Right ventricle myocardium superior (tissue), 1 donor: ENCODE data around the gene CDSN. TPM values are rescaled to one million over a fixed set of nuclear protein-coding genes. Genes with fewer than 3 reads are reported as not detected.

Source experiments
- ATAC-seq: fragments of 200-7000 bp; cut with Tn5 transposase; one replicate; pipeline ENCODE4 v1.9.1; 2020; ENCODE audit warnings: mild to moderate bottlenecking; ENCODE audit not compliant: poor library complexity
- DNase-seq: peaks from one replicate; pipeline ENCODE4 v3.0.0-alpha.2; 2020
- intact Hi-C: fragments of 100-400 bp; cut with DNase I; formaldehyde crosslinking; loops from one replicate; pipeline ENCODE4 v1.11.2; 2022
- total RNA-seq: library from RNA; stranded (reverse); fragmentation: NEBNext Ultra II Directional; extraction: Animal tissue kit (Norgen Biotek cat#: 25700); gene quantifications from one replicate; pipeline ENCODE4 v1.2.1, GENCODE V29; 2021
- donor health status: DM: no; HTN: yes; CAD: no; lungs with severe emphysema.

Gene CDSN
- total RNA-seq, 1 donor from 2014 or later = not detected

DNA sequence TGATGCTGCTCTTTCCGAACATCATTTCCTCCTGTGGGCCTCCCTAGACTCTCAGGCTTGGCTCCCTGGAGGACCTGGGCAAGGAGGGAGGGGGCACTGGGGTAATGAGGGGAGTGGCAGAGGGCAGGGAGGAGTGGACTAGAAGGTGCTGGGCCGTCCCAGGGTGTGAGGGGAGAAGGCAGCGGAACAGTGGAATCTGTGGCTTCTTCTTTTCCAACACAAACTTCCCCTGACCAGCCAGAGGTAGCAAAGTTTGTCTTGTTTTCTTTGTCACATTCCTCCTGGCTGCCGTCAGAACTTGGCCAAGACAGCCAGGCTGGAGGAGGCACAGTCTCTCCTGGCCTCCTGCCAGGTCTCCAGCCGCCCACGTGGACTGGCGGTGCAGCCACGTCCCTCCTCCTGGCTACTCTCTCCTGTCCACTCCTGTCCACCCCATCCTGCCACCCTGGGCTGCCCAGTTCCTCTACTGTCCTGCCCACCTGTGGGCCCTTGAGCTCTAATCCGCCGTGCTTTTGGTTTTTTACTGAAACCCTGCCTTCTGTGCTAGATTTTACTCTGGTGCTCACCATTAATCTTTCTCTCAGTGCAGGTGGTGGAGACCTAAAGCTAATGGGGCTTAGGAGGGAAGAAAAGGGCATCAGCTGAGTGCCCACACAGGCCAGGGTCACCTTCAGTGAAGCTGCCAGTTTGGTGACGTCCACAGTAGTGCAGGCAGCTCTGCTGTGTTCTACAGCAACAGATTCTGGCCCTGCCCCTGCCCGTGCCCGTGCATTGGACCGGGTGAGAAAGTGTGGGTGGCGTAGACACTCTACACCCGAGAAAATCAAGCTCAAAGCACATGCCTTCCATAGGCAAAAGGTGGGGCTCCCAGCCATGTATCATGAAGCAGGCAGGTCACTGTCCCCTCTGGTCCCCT is 2.8 kb upstream of the CDSN start:
- ATAC-seq = peak; percentile 82
- intact Hi-C loops = no loop called here
- peak; percentile 63 for DNase-seq

DNA sequence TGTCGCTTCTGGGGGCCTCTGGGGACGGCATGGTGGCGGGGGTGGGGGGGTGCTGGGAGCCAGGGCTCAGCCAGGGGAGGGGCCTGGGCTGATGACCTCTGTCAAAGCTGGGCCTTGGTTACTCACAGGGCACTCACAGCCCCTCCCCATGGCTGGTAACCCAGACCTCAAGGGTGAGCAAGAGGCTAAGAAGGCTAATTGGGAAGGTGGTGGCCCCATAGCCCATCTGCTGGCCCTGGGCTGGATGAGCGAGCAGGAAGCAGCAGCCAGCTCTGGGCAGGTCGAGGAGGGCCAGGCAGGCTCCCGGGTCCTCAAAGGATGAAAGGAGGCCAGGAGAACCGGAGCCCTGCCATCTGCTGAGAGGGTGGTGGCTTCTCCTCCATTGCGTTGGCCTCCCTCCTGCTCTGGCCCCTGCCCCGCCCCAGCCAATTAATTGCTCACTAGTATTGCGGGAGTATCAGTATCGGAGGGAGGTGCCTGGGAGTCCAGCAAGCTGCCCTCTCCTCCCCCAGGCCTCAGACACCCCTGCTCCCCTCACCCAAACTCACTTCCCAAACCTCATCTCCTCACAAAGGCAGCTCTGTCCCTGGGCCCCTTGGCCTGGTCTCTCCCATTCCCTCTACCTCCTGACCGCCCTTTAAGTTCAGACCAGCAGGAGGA is 1.0 kb upstream of the CDSN start:
- ATAC-seq (no peak), DNase-seq (no peak)

DNA sequence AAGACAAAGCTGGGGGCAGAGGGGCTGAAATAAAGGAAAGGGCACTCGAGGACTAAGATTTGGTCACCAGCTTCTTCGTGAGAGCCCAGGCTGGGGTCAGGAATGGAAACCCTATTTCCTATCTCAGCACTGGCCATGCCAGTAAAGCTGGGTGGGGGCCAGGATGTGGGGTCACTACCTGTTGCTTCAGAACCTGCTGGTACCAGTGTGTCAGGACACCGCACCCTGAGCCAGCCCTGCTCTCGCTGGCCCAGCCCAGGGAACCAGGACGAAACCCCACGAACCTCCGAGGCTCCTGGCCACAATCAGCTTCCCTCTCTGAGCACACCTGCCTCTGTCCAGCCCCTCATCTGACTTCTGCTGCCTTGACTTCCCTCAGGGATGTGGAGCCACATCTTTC is 2.1 kb downstream of the CDSN start:
- ATAC-seq (no peak), DNase-seq (no peak)
- intact Hi-C loops = no loop called here

More for the DNA sequence above, 1.0 kb upstream of the CDSN start:
- intact Hi-C loops = no loop called here

DNA sequence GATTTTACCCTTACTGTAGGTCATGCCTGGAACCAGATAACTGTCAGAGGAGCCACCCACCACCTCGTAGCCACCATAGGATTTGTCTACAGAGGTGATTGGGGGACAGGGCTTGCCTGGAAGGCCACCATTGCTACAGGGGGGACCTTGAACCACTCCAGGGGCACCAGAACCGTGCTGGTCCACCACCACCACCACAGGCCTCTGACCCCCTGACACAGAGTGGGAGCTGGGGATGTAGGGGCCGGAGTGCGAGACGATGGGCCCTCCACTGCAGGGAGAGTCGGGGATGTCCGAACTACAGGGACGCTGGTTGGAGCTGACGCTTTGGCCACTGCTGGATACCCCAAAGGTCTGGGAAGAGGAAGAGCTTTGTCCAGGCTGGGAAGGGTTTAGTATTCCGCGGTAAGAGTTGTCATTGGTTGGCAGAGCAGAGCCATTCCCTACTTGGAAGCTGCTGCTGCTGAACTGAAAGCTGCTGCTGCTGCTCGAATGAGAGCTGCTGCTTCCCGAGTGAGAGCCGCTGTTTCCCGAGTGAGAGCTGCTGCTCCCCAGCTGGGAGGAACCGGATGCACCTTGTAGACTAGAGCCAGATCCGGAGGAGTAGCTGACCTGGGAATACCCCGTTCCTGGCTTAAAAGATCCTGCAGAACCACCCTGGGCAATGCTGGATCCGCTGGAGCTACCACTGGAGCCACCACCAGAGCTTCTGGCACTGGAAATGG is 3.4 kb downstream of the CDSN start:
- ATAC-seq (peak; percentile 10), DNase-seq (peak; percentile 61)
- intact Hi-C loops = no loop called here

DNA sequence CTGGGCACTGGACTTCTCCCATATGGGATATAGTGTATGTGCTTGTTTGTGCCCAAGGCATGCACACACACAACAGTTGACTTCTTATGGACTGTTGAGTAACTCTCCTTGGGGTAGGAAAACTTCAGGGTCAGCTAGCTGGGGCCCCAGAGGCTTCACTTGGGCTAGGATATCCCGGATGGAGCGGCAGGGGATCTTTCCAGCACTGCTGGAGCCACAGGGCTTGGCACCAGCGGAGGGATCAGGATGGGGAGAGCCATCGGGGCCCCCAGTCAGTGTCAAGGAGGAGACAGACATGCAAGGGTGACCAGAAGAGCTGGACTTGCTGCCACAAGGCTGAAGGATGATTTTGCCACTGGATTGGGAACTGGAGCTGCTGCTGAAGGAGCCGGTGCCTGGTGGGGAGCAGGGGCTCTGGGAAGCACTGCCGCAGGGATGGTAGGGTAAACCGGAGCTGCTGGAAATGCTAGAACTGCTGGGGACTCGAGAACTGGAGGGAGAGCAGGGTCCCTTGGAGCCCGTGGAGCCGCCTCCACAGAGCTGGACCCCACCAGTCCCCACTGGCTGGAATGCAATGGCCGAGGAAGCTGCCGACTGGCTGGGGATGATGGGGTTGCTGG is 4.2 kb downstream of the CDSN start:
- intact Hi-C loops = no loop called here
- ATAC-seq = no peak
- DNase-seq = no peak

DNA sequence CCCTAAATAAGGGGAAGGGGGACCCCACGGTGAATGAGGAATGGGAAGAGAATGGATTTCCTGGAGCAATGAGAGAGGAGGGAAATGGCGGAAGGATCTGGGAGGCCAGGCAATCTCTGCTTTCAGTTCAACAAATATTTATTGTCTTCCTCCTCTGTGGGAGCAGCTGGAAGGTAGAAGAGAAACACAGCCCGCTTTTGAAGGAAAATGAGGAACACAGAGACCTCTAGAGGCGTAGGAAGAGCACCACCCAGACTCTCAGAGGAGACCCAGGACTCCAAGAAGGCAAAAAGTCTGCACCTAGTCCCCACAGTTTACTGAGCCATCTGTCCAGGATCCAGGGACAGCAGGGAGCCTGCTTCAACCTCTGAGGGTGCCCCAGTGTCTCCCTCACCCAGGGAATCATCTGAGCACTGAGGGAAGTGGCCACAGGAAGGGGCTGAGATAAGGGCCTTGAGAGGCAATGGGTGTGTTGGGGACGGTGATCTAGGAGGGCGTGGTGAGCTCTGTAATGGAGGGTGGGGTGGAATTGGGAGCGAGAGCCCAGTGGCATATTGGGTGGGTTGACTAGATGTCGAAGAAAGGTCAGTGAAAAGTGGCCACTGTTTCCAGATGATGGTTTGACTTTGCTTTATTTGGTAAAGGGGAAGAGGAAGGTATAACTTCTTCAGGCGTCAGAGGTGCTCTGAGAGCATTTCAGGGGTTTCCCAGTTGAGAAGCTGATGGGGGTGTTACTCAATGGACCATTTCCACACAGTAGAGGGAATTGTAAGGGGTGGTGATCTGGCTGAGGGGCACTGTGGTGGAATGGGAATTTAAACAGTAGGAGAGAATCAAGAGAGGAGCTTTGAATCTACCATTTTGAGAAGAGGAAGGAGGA is 5.0 kb downstream of the CDSN start:
- ATAC-seq (peak; percentile 47), DNase-seq (no peak)
- intact Hi-C loops = no loop called here

DNA sequence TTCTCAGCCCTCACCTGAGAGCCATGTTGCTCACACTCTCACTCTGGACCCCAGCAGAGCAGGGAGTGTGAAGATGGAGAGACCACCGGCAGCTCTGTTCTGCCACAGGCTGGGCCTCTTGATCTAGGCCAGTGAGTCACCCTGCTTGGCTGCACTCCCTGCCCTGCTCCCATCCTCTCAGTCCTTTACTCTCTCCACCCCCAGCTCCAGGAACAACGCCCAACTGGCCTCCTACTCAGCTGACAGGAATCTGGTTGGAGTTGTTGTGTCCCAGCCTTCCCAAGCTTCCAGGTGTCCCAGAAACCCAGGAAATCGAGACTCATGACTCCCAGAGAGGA is 5.7 kb downstream of the CDSN start, which contains the start of gene PSORS1C1:
Gene PSORS1C1, plus strand, starts transcription at position 260 of the 338 bp plus-strand sequence. CDS start 14,833 bp downstream, outside the sequence.
- DNase-seq = peak; percentile 91
- ATAC-seq = peak; percentile 95
- intact Hi-C loops = no loop called here

DNA sequence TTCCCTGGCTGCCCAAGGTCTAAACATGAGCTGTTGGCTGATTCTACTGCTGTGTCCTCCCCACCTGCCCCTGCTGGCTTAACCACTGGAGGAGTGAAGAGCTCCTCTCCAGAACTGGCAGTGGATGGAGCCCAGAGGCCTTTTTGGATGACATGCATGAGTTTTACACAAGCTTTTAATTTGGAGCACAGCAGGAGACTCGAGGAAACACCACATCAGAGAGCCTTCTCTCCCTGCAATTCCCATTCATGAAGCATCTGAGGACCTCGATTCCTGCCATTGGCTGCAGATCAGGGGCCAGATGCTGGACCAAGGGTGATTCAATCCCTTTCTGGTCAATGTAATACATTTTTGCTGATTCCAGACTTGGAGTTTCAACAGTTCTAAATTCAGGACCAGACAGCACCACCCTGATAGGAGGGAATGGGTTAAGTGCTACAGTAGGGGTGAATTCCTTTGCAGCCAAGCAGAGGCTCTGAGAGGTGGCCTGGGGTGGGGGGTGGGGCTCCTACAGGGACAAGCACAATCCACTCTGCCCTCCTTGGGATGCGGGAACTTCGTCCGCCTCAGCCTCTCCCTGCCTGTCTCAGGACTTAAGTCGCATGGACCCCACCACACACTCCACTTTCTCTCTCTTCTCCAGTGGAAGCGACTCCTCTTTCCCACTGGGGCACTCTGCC is 6.2 kb downstream of the CDSN start:
- ATAC-seq = peak; percentile 7
- no peak for DNase-seq
- intact Hi-C loops = no loop called here

DNA sequence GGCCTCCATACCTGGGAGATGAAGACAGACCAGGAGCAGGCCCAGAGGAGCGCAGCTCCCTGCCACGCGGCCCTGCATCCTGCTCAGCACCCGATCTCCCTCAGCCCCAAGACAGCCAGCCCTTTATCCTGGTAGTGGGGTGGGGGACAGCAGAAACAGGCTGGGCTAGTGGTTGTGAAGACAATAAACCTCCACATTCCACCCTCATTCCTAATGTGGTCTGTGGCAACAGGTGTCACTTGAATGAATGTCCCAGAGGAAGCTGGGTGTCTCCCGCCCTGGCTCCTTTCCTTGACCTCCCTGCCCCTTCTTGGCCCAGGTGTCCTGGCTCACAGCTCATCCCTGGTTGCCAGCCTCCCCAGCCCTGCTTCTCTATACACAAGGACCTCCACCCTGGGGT is 7.8 kb downstream of the CDSN start, which contains the start of gene C6orf15:
Gene C6orf15, minus strand, starts transcription at position 98 of the 400 bp plus-strand sequence. Its CDS starts 20 bp downstream, at position 78.
- no peak for DNase-seq
- intact Hi-C loops = no loop called here
- no peak for ATAC-seq

DNA sequence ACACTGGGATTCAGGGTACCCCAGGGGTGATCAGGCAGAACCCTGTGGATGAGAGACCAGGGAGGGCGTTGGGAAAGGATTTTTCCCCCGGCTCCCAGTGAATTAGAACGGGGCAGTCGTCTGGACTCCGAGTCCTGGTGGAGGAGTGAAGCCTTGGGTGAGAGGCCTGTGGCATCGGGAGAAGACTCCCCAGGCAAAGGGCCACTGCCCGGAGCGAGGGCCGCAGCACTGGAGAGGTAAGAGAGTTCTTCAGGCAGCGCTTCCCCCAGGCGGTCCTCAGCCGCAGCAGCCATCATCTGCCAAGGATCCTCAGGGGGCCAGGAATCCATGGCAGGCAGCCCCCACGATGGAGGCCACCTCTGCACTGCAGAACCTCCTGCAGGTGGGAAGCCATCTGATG is 8.5 kb downstream of the CDSN start:
- no peak for DNase-seq
- ATAC-seq = no peak
- intact Hi-C loops = no loop called here

DNA sequence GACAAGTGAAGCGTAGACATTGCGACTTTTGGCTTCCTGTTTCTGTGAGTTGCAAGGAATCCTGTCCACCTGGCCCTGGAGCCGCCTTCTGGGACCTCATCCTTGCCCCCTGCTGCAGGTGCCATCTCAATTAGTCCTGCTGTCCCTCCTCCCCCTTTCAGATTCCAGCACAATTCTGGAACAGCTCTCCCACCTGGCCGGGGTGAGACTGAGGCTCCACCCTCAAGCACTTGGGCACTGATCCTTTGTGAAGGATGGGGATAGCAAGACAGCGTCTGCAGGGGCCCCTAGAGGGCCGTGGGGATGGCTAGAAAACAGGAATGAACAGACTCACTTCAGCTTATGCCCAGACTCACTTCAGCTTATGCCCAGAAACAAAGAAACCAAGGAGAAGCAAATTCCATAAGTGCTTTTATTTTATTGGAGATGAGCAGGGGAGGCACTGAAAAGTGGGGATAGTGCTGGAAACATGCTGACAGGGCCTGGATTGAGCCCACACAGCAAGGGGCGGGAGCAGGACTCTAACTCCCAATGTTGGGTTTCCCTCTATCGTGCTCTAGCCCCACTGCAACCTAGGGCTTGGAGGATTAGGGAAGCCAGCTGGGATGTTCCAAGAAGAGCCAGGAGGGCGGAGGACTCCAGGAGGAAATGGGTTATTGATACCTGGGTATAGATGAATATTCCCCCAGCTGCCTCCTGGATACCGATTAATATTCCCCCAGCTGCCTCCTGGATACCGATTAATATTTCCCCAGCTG is 9.2 kb downstream of the CDSN start:
- DNase-seq (no peak), ATAC-seq (no peak)
- intact Hi-C loops = no loop called here

DNA sequence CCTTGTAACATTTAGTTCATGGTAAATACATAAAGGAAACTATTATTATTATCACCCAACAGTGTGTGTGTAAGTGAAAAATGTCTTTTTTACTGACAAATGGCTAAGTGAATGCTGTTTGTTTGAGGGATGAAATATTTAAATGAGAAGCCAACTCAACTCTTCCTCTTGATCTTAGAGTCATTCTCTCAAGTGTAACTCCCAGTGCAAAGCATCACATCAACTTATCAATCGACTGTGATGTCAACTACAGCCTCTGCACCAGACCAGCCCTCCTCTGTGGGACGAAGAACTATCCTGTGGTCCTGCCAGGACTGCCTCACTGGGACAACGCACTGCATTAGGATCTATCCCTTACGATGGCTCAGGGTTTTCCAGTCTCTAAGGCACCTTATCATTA is 13.2 kb downstream of the CDSN start:
- no peak for DNase-seq
- intact Hi-C loops = no loop called here
- ATAC-seq = no peak

DNA sequence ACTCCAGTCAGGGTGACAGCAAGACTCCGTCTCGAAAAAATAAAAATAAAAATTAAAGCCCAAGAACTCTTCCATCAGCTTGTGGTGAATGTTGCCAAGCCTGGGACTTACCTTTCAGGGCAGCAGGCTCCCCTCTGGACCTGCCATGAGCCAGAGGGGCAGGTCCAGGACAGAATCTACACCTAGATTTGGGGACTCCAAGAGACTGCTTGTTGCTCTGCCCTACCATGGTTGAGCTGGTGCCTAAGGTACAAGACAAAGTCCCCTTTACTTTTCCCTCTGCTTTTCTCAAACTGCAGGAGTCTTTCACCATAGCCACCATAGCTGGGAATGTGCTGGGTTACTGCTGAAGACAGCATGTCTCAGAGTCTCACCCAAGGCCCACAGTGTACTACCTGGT is 17.1 kb downstream of the CDSN start:
- intact Hi-C loops = no loop called here
- ATAC-seq (no peak), DNase-seq (no peak)

DNA sequence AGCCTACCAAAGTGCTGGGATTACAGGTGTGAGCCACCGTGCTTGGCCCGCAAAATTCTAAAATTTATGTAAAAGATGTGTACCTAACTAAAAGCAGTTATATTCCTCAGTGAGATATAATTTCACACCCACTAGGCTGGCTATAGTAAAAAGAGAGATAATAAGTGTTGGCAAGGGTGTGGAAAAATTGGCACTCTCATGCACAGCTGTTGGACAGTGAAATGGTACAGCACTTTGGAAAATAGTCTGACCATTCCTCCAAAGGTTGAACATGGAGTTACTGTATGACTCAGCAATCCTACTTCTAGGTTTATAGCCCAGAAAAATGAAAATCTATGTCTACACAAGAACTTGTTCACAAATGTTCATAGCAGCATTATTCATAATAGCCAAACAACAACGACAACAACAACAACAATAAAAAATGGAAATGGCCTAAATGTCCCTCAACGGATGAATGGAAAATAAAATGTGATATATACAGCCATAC is 21.8 kb downstream of the CDSN start:
- intact Hi-C loops = no loop called here
- ATAC-seq = no peak

DNA sequence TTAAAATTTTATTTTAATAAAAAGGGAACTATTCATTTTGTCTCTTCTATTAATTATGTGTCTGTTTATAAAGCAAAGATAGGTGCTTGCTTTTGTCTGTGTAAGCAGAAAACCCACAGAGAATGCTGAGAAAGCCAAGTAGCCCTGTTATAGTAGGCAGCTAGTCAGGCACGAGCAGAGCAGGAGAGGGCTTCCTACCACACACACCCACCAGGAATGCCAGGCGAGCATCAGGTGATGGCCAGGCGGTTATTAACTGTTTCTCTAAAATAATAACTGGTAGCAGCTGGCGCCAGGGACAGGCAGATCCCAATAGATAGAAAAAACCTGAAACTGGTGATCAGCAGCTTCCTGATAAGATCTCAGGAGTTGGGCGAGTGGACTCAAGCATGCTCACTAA is 23.6 kb downstream of the CDSN start:
- ATAC-seq = no peak
- intact Hi-C loops = no loop called here
- no peak for DNase-seq

More for the DNA sequence above, 21.8 kb downstream of the CDSN start:
- DNase-seq = no peak

DNA sequence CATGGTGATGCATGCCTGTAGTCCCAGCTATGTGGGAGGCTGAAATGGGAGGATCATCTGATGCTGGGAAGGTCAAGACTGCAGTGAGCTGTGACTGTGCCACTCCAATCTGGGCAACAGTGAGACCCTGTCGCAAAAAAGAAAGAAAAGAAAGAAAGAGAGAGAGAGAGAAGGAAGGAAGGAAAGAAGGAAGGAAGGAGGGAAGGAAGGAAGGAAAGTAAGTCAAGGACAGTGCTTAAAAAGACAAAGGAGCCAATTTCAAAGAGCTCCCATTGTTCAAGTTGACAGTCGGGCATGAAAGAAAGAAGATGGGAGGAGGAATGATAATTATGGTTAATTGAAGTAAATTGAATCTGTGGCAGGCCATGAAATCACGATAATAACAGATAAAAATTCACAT is 24.0 kb downstream of the CDSN start:
- ATAC-seq (no peak), DNase-seq (no peak)
- intact Hi-C loops = no loop called here
